GM20431 (cell line): Measurements from ENCODE around the gene RASD1.
"Not testable (repeated sequence)": the region's sequence is repeated elsewhere in the genome, so short reads cannot be mapped to it uniquely, and the experiment has no call there.

Source experiments
- in situ Hi-C: fragments of 300-500 bp; cut with MseI, MboI; formaldehyde crosslinking; loops from one replicate; pipeline ENCODE4 v1.15.0; 2020; ENCODE audit warnings: low sequenced_read_pairs; ENCODE audit not compliant: unreplicated experiment

RASD1 gene

GRCh38 chr17:17500999-17501605 lies 4.9 kb upstream of the RASD1 start:
- in situ Hi-C loops = loop anchor here (10.0 kb wide), 1 partner anchor 144 kb away; no protein-coding TSS in a partner anchor

- in situ Hi-C loops = loop anchor here (10.0 kb wide), 1 partner anchor 145 kb away; no protein-coding TSS in a partner anchor
Measured at GRCh38 chr17:17499402-17500145, 3.4 kb upstream of the RASD1 start.

- in situ Hi-C loops = no loop called here
Measured at GRCh38 chr17:17498606-17499301, 2.6 kb upstream of the RASD1 start.

- in situ Hi-C loops = no loop called here
Measured at GRCh38 chr17:17497845-17498520, 1.8 kb upstream of the RASD1 start.

GRCh38 chr17:17497065-17497844 lies 1.1 kb upstream of the RASD1 start:
- in situ Hi-C loops = no loop called here

- in situ Hi-C loops = no loop called here
Measured at GRCh38 chr17:17495536-17496188, 533 bp downstream of the RASD1 start.

GRCh38 chr17:17494870-17495535 lies 1.2 kb downstream of the RASD1 start:
- in situ Hi-C loops = no loop called here

GRCh38 chr17:17494499-17494869 lies 1.7 kb downstream of the RASD1 start:
- in situ Hi-C loops = no loop called here

- in situ Hi-C loops = no loop called here
Measured at GRCh38 chr17:17493986-17494466, 2.2 kb downstream of the RASD1 start.

GRCh38 chr17:17493249-17493985 lies 2.8 kb downstream of the RASD1 start:
- in situ Hi-C loops = no loop called here

GRCh38 chr17:17492571-17492970 lies 3.6 kb downstream of the RASD1 start:
- in situ Hi-C loops = no loop called here

- in situ Hi-C loops = no loop called here
Measured at GRCh38 chr17:17492085-17492484, 4.1 kb downstream of the RASD1 start.

GRCh38 chr17:17491546-17491988 lies 4.6 kb downstream of the RASD1 start:
- in situ Hi-C loops = no loop called here

- in situ Hi-C loops = no loop called here
Measured at GRCh38 chr17:17491031-17491471, 5.1 kb downstream of the RASD1 start.

- in situ Hi-C loops = no loop called here
Measured at GRCh38 chr17:17487998-17488397, 8.2 kb downstream of the RASD1 start.

- in situ Hi-C loops = not testable (repeated sequence)
Measured at GRCh38 chr17:17486416-17486815, 9.8 kb downstream of the RASD1 start.

GRCh38 chr17:17485420-17485819 lies 10.8 kb downstream of the RASD1 start:
- in situ Hi-C loops = no loop called here

GRCh38 chr17:17484451-17484899 lies 11.7 kb downstream of the RASD1 start:
- in situ Hi-C loops = no loop called here
